DND-41 (cell line): ENCODE data around the gene STON2.

Experiments
- ATAC-seq: fragments of 200-7000 bp; cut with Tn5 transposase; 3 replicates; pipeline ENCODE4 v1.9.1; 2021; ENCODE audit warnings: low read depth; ENCODE audit not compliant: insufficient read depth
- DNase-seq: peaks from one replicate; pipeline ENCODE4 v3.0.0-alpha.2; 2020
- H2AFZ ChIP-seq: 2 replicates; pipeline ENCODE4 v1.6.0; 2012; ENCODE audit warnings: low read depth, low read length
- H3K27ac ChIP-seq: 2 replicates; pipeline ENCODE4 v1.5.1; 2012; ENCODE audit warnings: low read length, inconsistent platforms
- H3K27me3 ChIP-seq: fragments of 200-600 bp; sonication (generic); 2 replicates; pipeline ENCODE4 v1.6.0; 2012; ENCODE audit warnings: low read length, mild to moderate bottlenecking, inconsistent platforms; ENCODE audit not compliant: insufficient read depth, poor library complexity
- H3K36me3 ChIP-seq: 2 replicates; pipeline ENCODE4 v1.5.1; 2012; ENCODE audit warnings: low read length, inconsistent platforms; ENCODE audit not compliant: insufficient read depth
- H3K4me1 ChIP-seq: 2 replicates; pipeline ENCODE4 v1.5.1; 2012; ENCODE audit warnings: mild to moderate bottlenecking, low read length; ENCODE audit not compliant: insufficient read depth
- H3K4me2 ChIP-seq: 2 replicates; pipeline ENCODE4 v1.6.0; 2012; ENCODE audit warnings: mild to moderate bottlenecking, moderate library complexity, low read length, inconsistent platforms; ENCODE audit not compliant: insufficient read depth
- H3K4me3 ChIP-seq, 2 experiments: fragments of 200-600 bp in 1 of 2; shearing (Covaris generic) in 1 of 2; 2 replicates each; pipeline ENCODE4 v1.5.1; 2012 to 2016; ENCODE audit warnings: inconsistent platforms in 2 of 2, low read length in 2 of 2, mild to moderate bottlenecking in 2 of 2, low read depth in 1 of 2, moderate library complexity in 1 of 2
- H3K79me2 ChIP-seq: 2 replicates; pipeline ENCODE4 v1.6.0; 2012; ENCODE audit warnings: low read length, inconsistent platforms; ENCODE audit not compliant: insufficient read depth
- H3K9ac ChIP-seq: 2 replicates; pipeline ENCODE4 v1.6.0; 2012; ENCODE audit warnings: low read depth, mild to moderate bottlenecking, inconsistent platforms, low read length, moderate library complexity
- H3K9me3 ChIP-seq: 2 replicates; pipeline ENCODE4 v1.5.1; 2012; ENCODE audit warnings: low read length, moderate library complexity, mild to moderate bottlenecking, inconsistent platforms; ENCODE audit not compliant: insufficient read depth, severe bottlenecking
- H4K20me1 ChIP-seq: 2 replicates; pipeline ENCODE4 v1.6.0; 2012; ENCODE audit warnings: low read length; ENCODE audit not compliant: insufficient read depth
- CTCF ChIP-seq: IDR thresholded peaks from 2 replicates; pipeline ENCODE4 v1.5.1; 2012; ENCODE audit warnings: borderline replicate concordance, low read length, moderate library complexity, mild to moderate bottlenecking; ENCODE audit not compliant: poor library complexity, severe bottlenecking; ENCODE audit errors: extremely low read depth
- EZH2 ChIP-seq: IDR thresholded peaks from 3 replicates; pipeline ENCODE4 v1.6.1; 2012; ENCODE audit warnings: borderline replicate concordance, low read depth, mild to moderate bottlenecking, moderate library complexity, low read length, inconsistent platforms; ENCODE audit not compliant: severe bottlenecking

The STON2 gene

GRCh38 chr14:81336009-81336408, 64.1 kb downstream of the STON2 start:
- Histone ChIP-seq H3K79me2 (no peaks in the 10 kb centered on the region), H3K9ac (no peak overlapping the region), H3K4me1 (no peaks in the 10 kb centered on the region), H3K36me3 (no peaks in the 10 kb centered on the region), H3K4me2 (no peak overlapping the region), H3K9me3 (no peaks in the 10 kb centered on the region), H4K20me1 (no peaks in the 10 kb centered on the region), H3K27ac (no peak overlapping the region), H2AFZ (no peak overlapping the region), H3K27me3 (no peaks in the 10 kb centered on the region), H3K4me3 (no peak overlapping the region)
- ATAC-seq, result no peak
- no peak for TF ChIP-seq CTCF
- TF ChIP-seq EZH2, result no peak
- DNase-seq, result no peak

GRCh38 chr14:81332725-81333124, 67.4 kb downstream of the STON2 start:
- no peak for TF ChIP-seq EZH2
- no peak for TF ChIP-seq CTCF
- Histone ChIP-seq H3K27ac (no peak overlapping the region), H3K4me1 (no peaks in the 10 kb centered on the region), H3K9me3 (no peaks in the 10 kb centered on the region), H4K20me1 (no peaks in the 10 kb centered on the region), H3K9ac (no peak overlapping the region), H3K36me3 (no peaks in the 10 kb centered on the region), H3K4me3 (no peak overlapping the region), H3K27me3 (no peaks in the 10 kb centered on the region), H3K4me2 (no peak overlapping the region), H3K79me2 (no peaks in the 10 kb centered on the region), H2AFZ (no peak overlapping the region)
- DNase-seq, result no peak
- no peak for ATAC-seq

- DNase-seq, result no peak
- Histone ChIP-seq H2AFZ (no peak overlapping the region), H3K9me3 (no peaks in the 10 kb centered on the region), H3K27me3 (no peaks in the 10 kb centered on the region), H4K20me1 (no peaks in the 10 kb centered on the region), H3K79me2 (no peaks in the 10 kb centered on the region), H3K4me1 (no peaks in the 10 kb centered on the region), H3K36me3 (no peaks in the 10 kb centered on the region), H3K27ac (no peak overlapping the region), H3K4me2 (no peak overlapping the region), H3K4me3 (no peak overlapping the region), H3K9ac (no peak overlapping the region)
- no peak for TF ChIP-seq EZH2
- TF ChIP-seq CTCF, result no peak
- ATAC-seq, result no peak
Observed at GRCh38 chr14:81331229-81332021, 68.7 kb downstream of the STON2 start.
